Measurements from ENCODE around the gene TARS1.
"Not testable (repeated sequence)": the region's sequence is repeated elsewhere in the genome, so short reads cannot be mapped to it uniquely, and the experiment has no call there.

TARS1 gene

GRCh38 chr5:33490071-33490665 is 49.4 kb downstream of the TARS1 start:
- DNase-seq, result no peak

- DNase-seq, result no peak
Measured at GRCh38 chr5:33491941-33492340, 51.2 kb downstream of the TARS1 start.

- no peak for DNase-seq
Measured at GRCh38 chr5:33494466-33494865, 53.7 kb downstream of the TARS1 start.

- no peak for DNase-seq
Measured at GRCh38 chr5:33501260-33501659, 60.5 kb downstream of the TARS1 start.

GRCh38 chr5:33501899-33502298 is 61.1 kb downstream of the TARS1 start:
- DNase-seq, result no peak

- no peak for DNase-seq
Measured at GRCh38 chr5:33504570-33504969, 63.8 kb downstream of the TARS1 start.

GRCh38 chr5:33507426-33507825 is 66.7 kb downstream of the TARS1 start:
- no peak for DNase-seq

GRCh38 chr5:33509036-33509435 is 68.3 kb downstream of the TARS1 start:
- no peak for DNase-seq

- DNase-seq, result no peak
Measured at GRCh38 chr5:33513462-33514185, 72.9 kb downstream of the TARS1 start.

- not testable (repeated sequence) for DNase-seq
Measured at GRCh38 chr5:33515366-33515765, 74.6 kb downstream of the TARS1 start.

- DNase-seq, result no peak
Measured at GRCh38 chr5:33516421-33516820, 75.7 kb downstream of the TARS1 start.

Measured in NCI-H2081 treated with DMSO at 0.1 percent for 48 hours (cell line).